ENCODE results near the gene DPF1. TPM values are rescaled to one million over a fixed set of nuclear protein-coding genes. Genes with fewer than 3 reads are reported as not detected.
"Not testable (repeated sequence)": the region's sequence is repeated elsewhere in the genome, so short reads cannot be mapped to it uniquely, and the experiment has no call there.

DPF1 gene
- total RNA-seq, 1 donor from 2014 or later = 1.5 TPM

DNA sequence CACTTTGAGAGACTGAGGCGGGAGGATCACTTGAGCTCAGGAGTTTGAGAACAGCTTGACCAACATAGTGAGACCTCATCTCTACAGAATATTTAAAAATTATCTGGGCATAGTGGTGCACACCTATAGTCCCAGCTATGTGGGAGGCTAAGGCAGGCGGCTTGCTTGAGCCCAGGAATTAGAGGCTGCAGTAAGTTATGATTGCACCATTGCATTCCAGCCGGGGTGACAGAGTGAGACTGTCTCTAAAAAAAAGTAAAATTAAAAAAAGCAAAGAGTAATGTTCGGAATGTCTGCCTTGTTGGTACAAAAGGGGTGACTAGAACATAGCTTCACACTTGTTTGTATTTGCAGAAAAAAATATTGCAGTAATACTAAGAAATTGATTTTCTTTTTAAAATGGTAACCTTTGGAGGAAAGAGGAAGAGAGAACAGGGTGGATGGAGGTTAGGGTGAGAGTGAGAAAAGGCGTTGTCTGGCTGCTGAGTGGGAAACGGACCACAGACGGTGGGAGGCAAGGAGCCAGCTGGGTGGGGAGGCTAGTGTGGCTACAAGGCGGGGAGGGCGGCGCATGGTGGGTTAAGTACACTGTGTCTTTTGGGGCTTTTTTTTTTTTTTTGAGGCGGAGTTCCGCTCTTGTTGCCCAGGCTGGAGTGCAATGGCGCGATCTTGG is 21.9 kb upstream of the DPF1 start:
- TF ChIP-seq, protein P1, sequence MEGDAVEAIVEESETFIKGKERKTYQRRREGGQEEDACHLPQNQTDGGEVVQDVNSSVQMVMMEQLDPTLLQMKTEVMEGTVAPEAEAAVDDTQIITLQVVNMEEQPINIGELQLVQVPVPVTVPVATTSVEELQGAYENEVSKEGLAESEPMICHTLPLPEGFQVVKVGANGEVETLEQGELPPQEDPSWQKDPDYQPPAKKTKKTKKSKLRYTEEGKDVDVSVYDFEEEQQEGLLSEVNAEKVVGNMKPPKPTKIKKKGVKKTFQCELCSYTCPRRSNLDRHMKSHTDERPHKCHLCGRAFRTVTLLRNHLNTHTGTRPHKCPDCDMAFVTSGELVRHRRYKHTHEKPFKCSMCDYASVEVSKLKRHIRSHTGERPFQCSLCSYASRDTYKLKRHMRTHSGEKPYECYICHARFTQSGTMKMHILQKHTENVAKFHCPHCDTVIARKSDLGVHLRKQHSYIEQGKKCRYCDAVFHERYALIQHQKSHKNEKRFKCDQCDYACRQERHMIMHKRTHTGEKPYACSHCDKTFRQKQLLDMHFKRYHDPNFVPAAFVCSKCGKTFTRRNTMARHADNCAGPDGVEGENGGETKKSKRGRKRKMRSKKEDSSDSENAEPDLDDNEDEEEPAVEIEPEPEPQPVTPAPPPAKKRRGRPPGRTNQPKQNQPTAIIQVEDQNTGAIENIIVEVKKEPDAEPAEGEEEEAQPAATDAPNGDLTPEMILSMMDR (IDR thresholded peaks at IDR 0.05; ENCODE audit: insufficient read depth, low read length, poor library complexity, severe bottlenecking) = no peak
- no peaks in the 10 kb centered on the region for H3K36me3 ChIP-seq (ENCODE audit: control insufficient read depth, insufficient read depth, low read length)
- no peak overlapping the region for H3K4me3 ChIP-seq (ENCODE audit: low read depth, low read length)
- no peaks in the 10 kb centered on the region for H3K27me3 ChIP-seq (ENCODE audit: control insufficient read depth, insufficient read depth, low read length)
- no peak for DNase-seq (ENCODE audit: low read depth)

DNA sequence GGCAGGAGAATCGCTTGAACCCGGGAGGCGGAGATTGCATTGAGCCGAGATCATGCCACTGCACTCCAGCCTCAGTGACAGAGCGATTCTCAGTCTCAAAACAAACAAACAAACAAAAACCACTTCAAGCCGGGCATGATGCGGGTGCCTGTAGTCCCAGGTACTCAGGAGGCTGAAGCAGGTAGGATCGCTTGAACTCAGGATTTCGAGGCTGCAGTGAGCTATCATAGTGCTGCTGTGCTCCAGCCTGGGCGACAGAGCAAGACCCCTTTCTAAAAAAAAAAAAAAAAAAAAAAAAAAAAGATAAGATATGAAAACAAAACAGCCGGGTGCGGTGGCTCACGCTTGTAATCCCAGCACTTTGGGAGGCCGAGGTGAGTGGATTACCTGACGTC is 19.3 kb upstream of the DPF1 start:
- DNase-seq (ENCODE audit: low read depth) = no peak
- H3K36me3 ChIP-seq (ENCODE audit: control insufficient read depth, insufficient read depth, low read length) = no peaks in the 10 kb centered on the region
- TF ChIP-seq, protein P1 (IDR thresholded peaks at IDR 0.05; ENCODE audit: insufficient read depth, low read length, poor library complexity, severe bottlenecking) = no peak
- H3K4me3 ChIP-seq (ENCODE audit: low read depth, low read length) = no peak overlapping the region
- no peaks in the 10 kb centered on the region for H3K27me3 ChIP-seq (ENCODE audit: control insufficient read depth, insufficient read depth, low read length)

DNA sequence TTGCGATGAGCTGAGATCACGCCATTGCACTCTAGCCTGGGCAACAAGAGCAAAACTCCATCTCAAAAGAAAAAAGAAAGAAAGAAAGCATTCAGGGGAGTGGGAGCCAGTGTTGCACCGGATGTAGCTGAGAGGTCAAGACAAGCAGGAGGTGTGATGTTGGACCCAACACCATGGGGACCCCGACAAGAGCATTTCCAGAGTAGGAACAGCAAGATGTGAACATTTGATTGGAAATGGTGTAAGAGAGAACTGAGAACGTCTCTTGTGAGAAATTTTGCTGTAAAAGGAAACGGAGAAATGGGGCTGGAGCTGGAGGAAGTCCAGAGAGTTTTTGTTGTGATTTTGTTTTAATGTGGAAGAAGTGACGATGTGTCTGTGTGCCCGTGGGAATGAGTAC is 15.8 kb upstream of the DPF1 start:
- no peaks in the 10 kb centered on the region for H3K36me3 ChIP-seq (ENCODE audit: control insufficient read depth, insufficient read depth, low read length)
- TF ChIP-seq, protein P1 (IDR thresholded peaks at IDR 0.05; ENCODE audit: insufficient read depth, low read length, poor library complexity, severe bottlenecking) = no peak
- H3K27me3 ChIP-seq (ENCODE audit: control insufficient read depth, insufficient read depth, low read length) = peaks cover 2% of the 10 kb centered on the region
- no peak for DNase-seq (ENCODE audit: low read depth)
- H3K4me3 ChIP-seq (ENCODE audit: low read depth, low read length) = no peak overlapping the region

DNA sequence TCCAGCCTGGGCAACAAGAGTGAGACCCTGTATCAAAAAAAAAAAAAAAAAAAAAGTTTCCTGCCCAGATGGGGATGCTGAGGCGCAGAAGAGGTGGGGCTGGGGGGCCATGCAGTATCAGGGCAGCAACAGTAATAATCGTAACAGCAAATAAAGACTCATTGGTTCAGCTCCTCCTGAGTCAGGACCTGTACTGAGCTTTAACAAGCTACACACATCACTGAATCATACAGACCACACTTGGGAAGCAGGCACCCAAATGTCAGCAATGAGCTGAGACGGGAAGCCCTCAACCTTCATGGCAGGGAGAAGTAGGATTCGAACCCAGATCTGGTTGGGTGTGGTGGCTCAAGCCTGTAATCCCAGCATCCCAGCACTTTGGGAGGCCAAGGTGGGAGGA is 10.6 kb upstream of the DPF1 start:
- no peak for DNase-seq (ENCODE audit: low read depth)
- Histone ChIP-seq H3K4me3 (ENCODE audit: low read depth, low read length) (no peak overlapping the region), H3K36me3 (ENCODE audit: control insufficient read depth, insufficient read depth, low read length) (no peaks in the 10 kb centered on the region), H3K27me3 (ENCODE audit: control insufficient read depth, insufficient read depth, low read length) (peaks cover 13% of the 10 kb centered on the region)
- TF ChIP-seq, protein P1 (IDR thresholded peaks at IDR 0.05; ENCODE audit: insufficient read depth, low read length, poor library complexity, severe bottlenecking) = no peak

- H3K36me3 ChIP-seq (ENCODE audit: control insufficient read depth, insufficient read depth, low read length) = no peaks in the 10 kb centered on the region
- DNase-seq (ENCODE audit: low read depth) = no peak
- TF ChIP-seq, protein P1 (IDR thresholded peaks at IDR 0.05; ENCODE audit: insufficient read depth, low read length, poor library complexity, severe bottlenecking) = peak; percentile 84
- no peak overlapping the region for H3K4me3 ChIP-seq (ENCODE audit: low read depth, low read length)
- H3K27me3 ChIP-seq (ENCODE audit: control insufficient read depth, insufficient read depth, low read length) = peaks cover 19% of the 10 kb centered on the region
These were observed 9.8 kb upstream of the DPF1 start for GRCh38 chr19:38233740-38234251.

GRCh38 chr19:38231918-38232317 is 7.9 kb upstream of the DPF1 start:
- H3K4me3 ChIP-seq (ENCODE audit: low read depth, low read length) = no peak overlapping the region
- no peak for DNase-seq (ENCODE audit: low read depth)
- peaks cover 30% of the 10 kb centered on the region for H3K27me3 ChIP-seq (ENCODE audit: control insufficient read depth, insufficient read depth, low read length)
- no peaks in the 10 kb centered on the region for H3K36me3 ChIP-seq (ENCODE audit: control insufficient read depth, insufficient read depth, low read length)
- TF ChIP-seq, protein P1 (IDR thresholded peaks at IDR 0.05; ENCODE audit: insufficient read depth, low read length, poor library complexity, severe bottlenecking) = no peak

GRCh38 chr19:38230506-38231133 is 6.6 kb upstream of the DPF1 start:
- H3K4me3 ChIP-seq (ENCODE audit: low read depth, low read length); H3K36me3 ChIP-seq (ENCODE audit: control insufficient read depth, insufficient read depth, low read length); DNase-seq (ENCODE audit: low read depth): not testable (repeated sequence)
- peaks cover 31% of the 10 kb centered on the region for H3K27me3 ChIP-seq (ENCODE audit: control insufficient read depth, insufficient read depth, low read length)
